H1 (cell line): ENCODE measurements around the gene P2RY1. TPM values are rescaled to one million over a fixed set of nuclear protein-coding genes. Genes with fewer than 3 reads are reported as not detected.

ENCODE experiments used
- BCL11A ChIP-seq, 2 experiments: IDR thresholded peaks; one replicate each; pipeline ENCODE4 v1.6.1; 2011; ENCODE audit warnings: low read depth in 2 of 2, low read length in 2 of 2, mild to moderate bottlenecking in 2 of 2
- EGR1 ChIP-seq: IDR thresholded peaks from 2 replicates; pipeline ENCODE4 v1.6.1; 2011; ENCODE audit warnings: low read depth, low read length, borderline replicate concordance
- HDAC6 ChIP-seq: IDR thresholded peaks from one replicate; pipeline ENCODE4 v1.7.1; 2012; ENCODE audit warnings: low read depth, mild to moderate bottlenecking, inconsistent platforms, low read length, moderate library complexity
- KDM4A ChIP-seq: IDR thresholded peaks from one replicate; pipeline ENCODE4 v1.7.1; 2012; ENCODE audit warnings: low read depth, mild to moderate bottlenecking, moderate library complexity, low read length, inconsistent platforms; ENCODE audit not compliant: severe bottlenecking
- PHF8 ChIP-seq: fragments of 200-600 bp; sonication (generic); conservative IDR thresholded peaks from 2 replicates; pipeline ENCODE4 v1.7.1; 2012; ENCODE audit warnings: low read depth, mild to moderate bottlenecking, inconsistent platforms, low read length, moderate library complexity
- POLR2AphosphoS5 ChIP-seq: IDR thresholded peaks from 2 replicates; pipeline ENCODE4 v1.6.1; 2011; ENCODE audit warnings: low read depth, low read length
- RFX5 ChIP-seq: IDR thresholded peaks from 2 replicates; pipeline ENCODE4 v1.6.1; 2011; ENCODE audit warnings: low read depth, low read length, improper control_type of control experiment, borderline replicate concordance
- SP2 ChIP-seq: IDR thresholded peaks from 2 replicates; pipeline ENCODE4 v1.6.1; 2012; ENCODE audit warnings: mild to moderate bottlenecking, low read length, inconsistent platforms
- SRF ChIP-seq: IDR thresholded peaks from 2 replicates; pipeline ENCODE4 v1.6.1; 2011; ENCODE audit warnings: mild to moderate bottlenecking, low read depth, low read length, moderate library complexity
- polyA plus RNA-seq, 7 experiments: library from polyadenylated mRNA; depleted of rRNA in 3 of 7; stranded (reverse) in 5 of 7; unstranded in 2 of 7; fragments of >200 nt in 5 of 7; fragments of 200-250 nt in 2 of 7; gene quantifications; 1 replicate in 5 of 7; 2 replicates in 1 of 7; 4 replicates in 1 of 7; pipeline versions ENCODE4 v1.2.1 to v1.2.3, GENCODE V29; 2011 to 2013; ENCODE audit warnings: missing spikeins in 2 of 7, mixed read lengths in 2 of 7
- total RNA-seq: library from RNA; stranded (reverse); fragmentation: NEBNext Ultra II Directional; extraction: Animal tissue kit (Norgen Biotek cat#: 25700); gene quantifications from 2 replicates; pipeline ENCODE4 v1.2.1, GENCODE V29; 2021
- TF ChIP-seq, protein P1 (sequence below): IDR thresholded peaks from 2 replicates; pipeline ENCODE4 v1.6.1; 2011; ENCODE audit warnings: low read depth, mild to moderate bottlenecking, low read length; ENCODE audit not compliant: insufficient read depth

The P2RY1 gene
- total and polyA plus RNA-seq, 2 of the 8 experiments (the other 6 are each of a cell fraction or from before 2014, with no cell fraction given) = 6.5 to 28.3 TPM

DNA sequence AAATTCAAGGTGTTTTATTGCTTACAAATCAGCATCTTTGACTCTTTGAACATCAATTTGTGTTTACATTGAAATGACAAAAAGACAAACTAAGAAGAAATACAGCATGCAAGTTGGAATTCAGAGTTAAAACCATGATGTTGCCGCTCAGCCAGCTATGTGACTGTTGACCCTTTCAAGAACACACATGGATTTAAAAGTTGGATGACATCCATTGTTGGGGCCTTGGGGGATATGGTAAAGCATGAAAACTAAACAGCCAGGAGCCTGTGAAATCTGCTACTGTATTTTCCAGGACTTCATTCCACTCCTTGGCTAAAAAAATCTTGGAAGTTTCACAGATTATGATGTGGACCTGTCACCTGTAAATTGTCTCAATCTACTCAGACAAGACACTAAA, 4.6 kb downstream of the P2RY1 start (continued):
- TF ChIP-seq EGR1 (no peak), KDM4A (no peak), HDAC6 (no peak), SP2 (no peak), BCL11A (IDR thresholded peaks at IDR 0.05; ENCODE audit: low read depth in 2 of 2, low read length in 2 of 2) (no peak), POLR2AphosphoS5 (no peak), PHF8 (no peak), RFX5 (no peak), SRF (no peak)
- TF ChIP-seq, protein P1, sequence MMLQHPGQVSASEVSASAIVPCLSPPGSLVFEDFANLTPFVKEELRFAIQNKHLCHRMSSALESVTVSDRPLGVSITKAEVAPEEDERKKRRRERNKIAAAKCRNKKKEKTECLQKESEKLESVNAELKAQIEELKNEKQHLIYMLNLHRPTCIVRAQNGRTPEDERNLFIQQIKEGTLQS = no peak
